Heart right ventricle (tissue), 16 donors: ENCODE data around the gene HSPE1. TPM values are rescaled to one million over a fixed set of nuclear protein-coding genes. Genes with fewer than 3 reads are reported as not detected.
"Not testable (repeated sequence)": the region's sequence is repeated elsewhere in the genome, so short reads cannot be mapped to it uniquely, and the experiment has no call there.

Experiments used
- ATAC-seq, 8 donors: fragments of 200-7000 bp; cut with Tn5 transposase; one replicate each; pipeline ENCODE4 v1.9.1; 2020; ENCODE audit warnings: mild to moderate bottlenecking in 8 of 8, moderate library complexity in 8 of 8, moderate number of reproducible peaks in 1 of 8
- DNase-seq, 2 donors: peaks; one replicate each; pipeline ENCODE4 v3.0.0-alpha.2; 2020
- H3K27ac ChIP-seq, 10 donors: fragments of 200-600 bp; sonication (generic) in 2 of 10; one replicate each; pipeline versions ENCODE4 v1.5.0 to v1.8.0; 2020 to 2022; ENCODE audit warnings: mild to moderate bottlenecking in 3 of 10
- H3K27me3 ChIP-seq, 7 donors: fragments of 200-600 bp; one replicate each; pipeline ENCODE4 v1.8.0; 2021 to 2022; ENCODE audit warnings: mild to moderate bottlenecking in 2 of 7
- H3K36me3 ChIP-seq, 9 donors: fragments of 200-600 bp; sonication (generic) in 1 of 9; one replicate each; pipeline versions ENCODE4 v1.5.0 to v1.8.0; 2020 to 2022; ENCODE audit warnings: mild to moderate bottlenecking in 2 of 9
- H3K4me1 ChIP-seq, 9 donors: fragments of 200-600 bp; sonication (generic) in 1 of 9; one replicate each; pipeline versions ENCODE4 v1.5.0 to v1.8.0; 2020 to 2022; ENCODE audit warnings: mild to moderate bottlenecking in 4 of 9
- H3K4me3 ChIP-seq, 10 donors: fragments of 200-600 bp; sonication (generic) in 2 of 10; one replicate each; pipeline versions ENCODE4 v1.5.0 to v1.8.0; 2020 to 2022; ENCODE audit warnings: mild to moderate bottlenecking in 7 of 10, moderate library complexity in 2 of 10
- H3K9me3 ChIP-seq, 11 donors: fragments of 200-600 bp in 10 of 11; sonication (generic) in 2 of 11; one replicate each; pipeline versions ENCODE4 v1.5.0 to v1.8.0; 2013 to 2022; ENCODE audit warnings: mild to moderate bottlenecking in 2 of 11, control low read depth in 1 of 11, moderate library complexity in 1 of 11
- CTCF ChIP-seq, 9 donors: fragments of 200-600 bp; sonication (generic) in 2 of 9; IDR thresholded peaks; one replicate each; pipeline versions ENCODE4 v1.5.0 to v1.8.0; 2021 to 2022; ENCODE audit warnings: antibody characterized with exemption in 9 of 9, mild to moderate bottlenecking in 5 of 9, moderate library complexity in 1 of 9
- WGBS, 2 donors: extraction: QIAGEN DNeasy Blood & Tissue Kit; methylation state at CpG; one replicate each; pipeline ENCODE4 v1.1.7; 2013; ENCODE audit warnings: inconsistent platforms in 1 of 2; 5-methylcytosine and 5-hydroxymethylcytosine counted together
- intact Hi-C, 10 donors: fragments of 100-400 bp; cut with DNase I; formaldehyde crosslinking; loops; one replicate each; pipeline versions ENCODE4 v1.11.1 to v1.14.2; 2022
- polyA plus RNA-seq, 2 donors: library from polyadenylated mRNA; stranded (reverse); fragments of 200-250 nt; gene quantifications; one replicate each; pipeline ENCODE4 v1.2.3, GENCODE V29; 2013
- total RNA-seq, 10 donors: library from RNA; stranded (reverse); fragmentation: NEBNext Ultra II Directional in 3 of 10; extraction: Animal tissue kit (Norgen Biotek cat#: 25700) in 3 of 10; gene quantifications; one replicate each; pipeline versions ENCODE4 v1.2.1 to v1.2.4, GENCODE V29; 2021 to 2023
- donor health status: Arrhythmogenic right ventricular cardiomyopathy.
- donor health status: ischemic (EF 13 %, LVEDD 7.1; RV severe dilation, severe dysfunction).
- donor health status: healthy with polysubstance abuse.
- donor health status: DM: no; HTN: yes; CAD: no.
- donor health status: DM: no; HTN: no; CAD: no.
- donor health status: ischemic (EF 25% LVEDD 6.9; RV normal size, moderate dysfunction).
- donor health status: ischemic (EF 25% LVEDD 5.7; RV mildly dilated, moderate dysfunction).
- donor health status: healthy.
- donor health status: DM: yes; HTN: yes; CAD: no.
- donor health status: Ischemic cardiomyopathy.
- donor health status: ischemic (EF 35%, LVEDD 5.7; RV mildly dilated, moderate dysfunction).
- donor health status: nonischemic (EF 11% LVEDD 7.7; RV severe dilation, severe dysfunction).
- donor health status: DM: yes; HTN: yes; CAD: no.
- donor health status: PGD.
- donor health status: ischemic (EF 29% LVEDD 5.4; RV normal size, mild dysfunction).
- donor health status: nonischemic (EF 23%, LVEDD 6.1; RV moderate dilation, normal function).

Gene HSPE1
- total and polyA plus RNA-seq, 12 donors: 73.7 to 217 (median 106) TPM

DNA sequence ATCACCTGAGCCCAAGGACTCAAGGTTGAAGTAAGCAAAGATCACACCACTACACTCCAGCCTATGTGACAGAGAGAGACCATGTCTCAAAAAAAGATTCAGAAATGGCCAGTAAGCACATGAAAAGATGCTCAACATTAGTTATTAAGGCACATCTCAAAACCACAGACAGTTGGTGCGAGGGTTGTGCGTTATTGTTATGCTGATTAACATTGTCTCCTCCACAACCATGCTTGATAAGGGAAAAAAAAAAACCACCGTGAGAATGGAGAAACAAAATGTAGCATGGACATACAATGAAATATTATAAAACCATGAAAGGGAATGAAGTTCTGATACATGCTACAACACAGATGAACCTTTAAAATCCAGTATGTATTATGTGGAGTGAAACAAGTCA lies 43.0 kb downstream of the HSPE1 start:
- Histone ChIP-seq H3K27me3 (no peaks in the 10 kb centered on the region), H3K9me3 (no peaks in the 10 kb centered on the region), H3K4me3 (no peak overlapping the region), H3K4me1 (peaks cover 0 to 18% (median 7%) of the 10 kb centered on the region in 9 donors), H3K36me3 (peaks cover 0 to 92% (median 37%) of the 10 kb centered on the region in 9 donors), H3K27ac (no peak overlapping the region)
- ATAC-seq (no peak), DNase-seq (no peak)
- intact Hi-C loops: no loop called here
- 95% methylated on average over 3 of the region's 3 CpGs for WGBS, 2 donors
- TF ChIP-seq CTCF (IDR thresholded peaks at IDR 0.05): no peak

- Histone ChIP-seq H3K27ac (peak overlapping the region in 2 of 10 donors; percentile 5 to 51), H3K27me3 (no peaks in the 10 kb centered on the region), H3K4me1 (peaks cover 0 to 9% (median 0%) of the 10 kb centered on the region in 9 donors), H3K4me3 (no peak overlapping the region), H3K36me3 (peaks cover 0 to 93% (median 29%) of the 10 kb centered on the region in 9 donors), H3K9me3 (no peaks in the 10 kb centered on the region)
- no peak for TF ChIP-seq CTCF (IDR thresholded peaks at IDR 0.05)
- 87 to 88% methylated on average over 5 of the region's 5 CpGs for WGBS, 2 donors
- intact Hi-C loops: no loop called here
- ATAC-seq (peak in 1 of 8 donors; percentile 25), DNase-seq (no peak)
Measured at GRCh38 chr2:197547163-197547900, 47.2 kb downstream of the HSPE1 start.

- Histone ChIP-seq H3K9me3 (no peaks in the 10 kb centered on the region), H3K27me3 (no peaks in the 10 kb centered on the region), H3K27ac (no peak overlapping the region), H3K4me1 (peaks cover 0 to 9% (median 0%) of the 10 kb centered on the region in 9 donors), H3K4me3 (no peak overlapping the region), H3K36me3 (peaks cover 0 to 93% (median 28%) of the 10 kb centered on the region in 9 donors)
- no peak for ATAC-seq
- intact Hi-C loops: no loop called here
- 95 to 96% methylated on average over 5 of the region's 5 CpGs for WGBS, 2 donors
- DNase-seq: no peak
- TF ChIP-seq CTCF (IDR thresholded peaks at IDR 0.05): no peak
Measured at GRCh38 chr2:197548582-197548981, 48.4 kb downstream of the HSPE1 start.

GRCh38 chr2:197551260-197551659 lies 51.1 kb downstream of the HSPE1 start:
- peaks cover 0 to 85% (median 39%) of the 10 kb centered on the region in 9 donors for H3K36me3 ChIP-seq
- intact Hi-C loops: not testable (repeated sequence)

More at GRCh38 chr2:197551260-197551659, 51.1 kb downstream of the HSPE1 start:
- DNase-seq, H3K27ac ChIP-seq, H3K4me3 ChIP-seq, H3K9me3 ChIP-seq, ATAC-seq, H3K27me3 ChIP-seq: not testable (repeated sequence)
- 79 to 88% methylated on average over 2 of the region's 2 CpGs for WGBS, 2 donors
- H3K4me1 ChIP-seq: peaks cover 0 to 20% (median 6%) of the 10 kb centered on the region in 9 donors

Other genes starting within 250 kb of the HSPE1 start
- gene ANKRD44, start 189.6 kb upstream of the HSPE1 start, total RNA-seq: 10 to 100 TPM in 1 of 10 donors, 1 to 10 TPM in 9; 4.2 to 20.1 (median 7.3) TPM
- gene ANKRD44, start 189.6 kb upstream of the HSPE1 start, polyA plus RNA-seq: 1 to 10 TPM; 1.1 to 2.3 TPM
- gene SF3B1, start 65.4 kb upstream of the HSPE1 start, total RNA-seq: 100 to 1,000 TPM; 132 to 162 (median 151) TPM
- 100 to 1,000 TPM; 103 to 206 TPM for gene SF3B1, start 65.4 kb upstream of the HSPE1 start, polyA plus RNA-seq
- 10 to 100 TPM; 25.5 to 44.1 (median 33.0) TPM for gene COQ10B, start 46.8 kb upstream of the HSPE1 start, total RNA-seq
- gene COQ10B, start 46.8 kb upstream of the HSPE1 start, polyA plus RNA-seq: 10 to 100 TPM; 19.8 to 29.0 TPM
- gene HSPD1, start 539 bp upstream of the HSPE1 start, total RNA-seq: 100 to 1,000 TPM; 104 to 175 (median 135) TPM
- gene HSPD1, start 539 bp upstream of the HSPE1 start, polyA plus RNA-seq: 100 to 1,000 TPM in 1 of 2 donors, 10 to 100 TPM in 1; 83.5 to 176 TPM
- gene MOB4, start 15.7 kb downstream of the HSPE1 start, total RNA-seq: 10 to 100 TPM; 20.9 to 43.2 (median 30.5) TPM
- 10 to 100 TPM; 17.2 to 31.9 TPM for gene MOB4, start 15.7 kb downstream of the HSPE1 start, polyA plus RNA-seq
- 1 to 10 TPM; 1.2 to 8.4 (median 3.7) TPM for gene RFTN2, start 175.2 kb downstream of the HSPE1 start, total RNA-seq
- 1 to 10 TPM; 2.0 TPM for gene RFTN2, start 175.2 kb downstream of the HSPE1 start, polyA plus RNA-seq
- gene MARS2, start 205.0 kb downstream of the HSPE1 start, total RNA-seq: 10 to 100 TPM in 1 of 10 donors, 1 to 10 TPM in 9; 5.0 to 11.5 (median 7.7) TPM
- gene MARS2, start 205.0 kb downstream of the HSPE1 start, polyA plus RNA-seq: 1 to 10 TPM; 1.2 to 5.0 TPM